ENCODE measurements around the gene ARSJ. TPM values are rescaled to one million over a fixed set of nuclear protein-coding genes. Genes with fewer than 3 reads are reported as not detected.

The ARSJ gene
- total and polyA plus RNA-seq, 3 experiments from 2014 or later: 0.37 TPM; not detected in 2

DNA sequence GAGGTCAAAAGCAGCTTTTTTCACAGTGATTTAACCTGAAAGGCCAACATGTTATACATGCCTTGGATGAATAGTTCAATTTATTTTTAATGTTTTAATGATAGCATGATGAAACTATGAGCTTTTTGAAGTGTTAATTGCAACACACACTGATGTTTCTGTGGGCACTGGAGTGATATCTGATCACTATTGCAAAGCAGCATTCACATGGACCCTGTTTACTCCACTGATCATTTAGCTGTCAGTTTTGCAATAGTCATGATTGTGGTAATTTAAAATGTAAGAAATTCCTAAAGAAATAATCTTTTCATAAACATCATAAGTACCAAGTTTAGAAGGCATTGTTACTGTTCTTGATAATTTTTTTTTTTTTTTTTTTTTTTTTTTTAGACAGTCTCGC lies 74.1 kb downstream of the ARSJ start:
- H3K27ac Mint-ChIP-seq: no peak overlapping the region

DNA sequence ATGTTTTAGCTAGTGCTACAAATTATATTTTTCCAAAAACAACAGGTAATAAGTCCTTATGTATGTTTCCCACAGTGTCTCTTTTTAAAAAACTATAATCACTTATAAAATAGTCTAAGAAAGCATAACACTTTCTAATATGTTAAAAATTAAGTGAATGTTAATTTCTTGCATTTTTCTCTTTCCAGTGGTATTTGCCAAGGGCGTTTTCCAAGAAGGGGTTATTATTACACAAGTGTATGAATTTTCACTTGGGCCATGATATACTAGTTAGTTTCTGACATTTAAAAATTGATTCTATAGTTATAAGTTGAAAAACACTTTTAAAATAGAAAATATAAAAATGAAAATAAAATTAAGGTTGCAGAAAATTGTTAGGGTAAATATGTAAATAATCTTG lies 74.6 kb downstream of the ARSJ start:
- no peaks in the 10 kb centered on the region for H3K27me3 ChIP-seq (ENCODE audit: insufficient read depth, low read length, poor library complexity, severe bottlenecking)
- no peaks in the 10 kb centered on the region for H3K9me3 Mint-ChIP-seq
- H3K4me1 ChIP-seq (ENCODE audit: insufficient read depth, low read length): peaks cover 55% of the 10 kb centered on the region
- H3K4me1 Mint-ChIP-seq: peaks cover 44 to 63% (median 55%) of the 10 kb centered on the region in 3 donors
- DNase-seq: no peak
- CTCF ChIA-PET: interaction anchor here (1.7 kb wide), 1 partner anchor 357 kb away, joined by 3 read pairs; no protein-coding TSS in a partner anchor
- no peak overlapping the region for H3K4me3 ChIP-seq (ENCODE audit: low read length)
- POLR2A ChIA-PET: no interaction called here
- no peaks in the 10 kb centered on the region for H3K27me3 Mint-ChIP-seq
- H3K36me3 Mint-ChIP-seq: no peaks in the 10 kb centered on the region
- no peak overlapping the region for H3K27ac ChIP-seq (ENCODE audit: low read depth, low read length)
- H3K4me3 Mint-ChIP-seq: no peak overlapping the region
- H3K9me3 ChIP-seq (ENCODE audit: low read length): no peaks in the 10 kb centered on the region
- no peaks in the 10 kb centered on the region for H3K36me3 ChIP-seq (ENCODE audit: insufficient read depth, low read length)
- no peak overlapping the region for H3K27ac Mint-ChIP-seq

More for the DNA sequence above, 74.1 kb downstream of the ARSJ start:
- Mint-ChIP-seq H3K27me3 (no peaks in the 10 kb centered on the region), H3K36me3 (no peaks in the 10 kb centered on the region), H3K4me1 (peaks cover 39 to 59% (median 51%) of the 10 kb centered on the region in 3 donors), H3K9me3 (no peaks in the 10 kb centered on the region), H3K4me3 (no peak overlapping the region)
- H3K9me3 ChIP-seq (ENCODE audit: low read length): no peaks in the 10 kb centered on the region
- no peak overlapping the region for H3K4me3 ChIP-seq (ENCODE audit: low read length)
- H3K27me3 ChIP-seq (ENCODE audit: insufficient read depth, low read length, poor library complexity, severe bottlenecking): no peaks in the 10 kb centered on the region
- peaks cover 51% of the 10 kb centered on the region for H3K4me1 ChIP-seq (ENCODE audit: insufficient read depth, low read length)
- H3K27ac ChIP-seq (ENCODE audit: low read depth, low read length): no peak overlapping the region
- CTCF ChIA-PET: interaction anchor here (1.7 kb wide), 1 partner anchor 358 kb away, joined by 3 read pairs; no protein-coding TSS in a partner anchor
- no peak for DNase-seq
- H3K36me3 ChIP-seq (ENCODE audit: insufficient read depth, low read length): no peaks in the 10 kb centered on the region
- POLR2A ChIA-PET: no interaction called here

GRCh38 chr4:113901994-113902787 lies 77.3 kb downstream of the ARSJ start:
- H3K9me3 ChIP-seq (ENCODE audit: low read length): no peaks in the 10 kb centered on the region
- H3K27me3 ChIP-seq (ENCODE audit: insufficient read depth, low read length, poor library complexity, severe bottlenecking): no peaks in the 10 kb centered on the region
- H3K27ac ChIP-seq (ENCODE audit: low read depth, low read length): no peak overlapping the region
- CTCF ChIA-PET: interaction anchor here (0.8 kb wide), 1 partner anchor 168 kb away, joined by 3 read pairs; no protein-coding TSS in a partner anchor
- peaks cover 72% of the 10 kb centered on the region for H3K4me1 ChIP-seq (ENCODE audit: insufficient read depth, low read length)
- POLR2A ChIA-PET: no interaction called here
- Mint-ChIP-seq H3K4me1 (peaks cover 62 to 82% (median 71%) of the 10 kb centered on the region in 3 donors), H3K27me3 (no peaks in the 10 kb centered on the region), H3K36me3 (no peaks in the 10 kb centered on the region), H3K9me3 (no peaks in the 10 kb centered on the region), H3K4me3 (peak overlapping the region; percentile 38 to 87 (median 66)), H3K27ac (peak overlapping the region; percentile 58 to 90 (median 79))
- no peaks in the 10 kb centered on the region for H3K36me3 ChIP-seq (ENCODE audit: insufficient read depth, low read length)
- DNase-seq: peak; percentile 34 to 77 (median 77)
- peak overlapping the region; percentile 11 for H3K4me3 ChIP-seq (ENCODE audit: low read length)

DNA sequence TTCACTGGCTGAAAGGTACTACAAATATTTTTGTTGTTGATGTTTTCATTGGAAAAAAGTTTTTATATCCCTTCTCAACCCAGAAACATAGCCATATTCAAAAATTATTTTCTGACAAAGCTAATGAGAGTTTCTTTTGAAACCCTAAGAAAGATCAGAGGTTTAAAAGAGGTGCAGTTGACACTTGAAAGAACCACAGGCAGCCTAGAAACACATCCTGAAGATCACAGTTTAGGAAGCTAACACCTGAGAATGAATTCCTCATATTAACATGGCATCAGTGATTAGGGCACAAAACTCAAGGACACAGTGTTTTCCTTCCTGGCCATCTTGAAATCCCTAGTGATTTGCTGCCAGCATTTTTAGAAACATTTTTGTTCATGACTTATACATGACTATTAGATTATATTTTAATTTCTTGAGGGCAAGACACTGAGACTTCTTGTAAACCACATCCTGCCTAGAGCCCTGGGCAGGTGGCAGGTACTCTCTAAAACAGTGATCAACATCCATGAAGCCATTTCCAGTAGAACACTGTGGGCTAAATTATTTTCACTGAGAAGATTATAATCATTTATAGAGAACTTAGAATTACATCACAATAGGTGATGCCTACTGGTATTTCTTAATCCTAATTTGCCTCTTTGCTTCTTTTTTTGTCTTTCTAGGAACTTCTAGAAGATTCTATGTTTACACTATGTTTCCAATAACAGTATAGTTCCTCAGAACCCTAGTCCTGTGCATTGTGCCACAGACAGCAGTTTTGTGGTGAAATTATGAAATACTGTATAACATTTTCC lies 80.0 kb downstream of the ARSJ start:
- peak in 3 of 5 donors; percentile 47 to 72 (median 58) for DNase-seq
- peaks cover 51 to 63% (median 53%) of the 10 kb centered on the region in 3 donors for H3K4me1 Mint-ChIP-seq
- H3K27ac Mint-ChIP-seq: peak overlapping the region; percentile 1 to 86 (median 79)
- H3K9me3 Mint-ChIP-seq: no peaks in the 10 kb centered on the region
- Histone ChIP-seq H3K4me1 (ENCODE audit: insufficient read depth, low read length) (peaks cover 57% of the 10 kb centered on the region), H3K27ac (ENCODE audit: low read depth, low read length) (no peak overlapping the region), H3K36me3 (ENCODE audit: insufficient read depth, low read length) (no peaks in the 10 kb centered on the region), H3K27me3 (ENCODE audit: insufficient read depth, low read length, poor library complexity, severe bottlenecking) (no peaks in the 10 kb centered on the region), H3K9me3 (ENCODE audit: low read length) (no peaks in the 10 kb centered on the region), H3K4me3 (ENCODE audit: low read length) (no peak overlapping the region)
- no peaks in the 10 kb centered on the region for H3K27me3 Mint-ChIP-seq
- POLR2A ChIA-PET: interaction anchor here (1.1 kb wide), 1 partner anchor 137 kb away, joined by 4 read pairs; no protein-coding TSS in a partner anchor
- peak overlapping the region; percentile 22 to 69 (median 57) for H3K4me3 Mint-ChIP-seq
- no peaks in the 10 kb centered on the region for H3K36me3 Mint-ChIP-seq
- CTCF ChIA-PET: interaction anchor here (0.7 kb wide), 1 partner anchor 217 kb away, joined by 3 read pairs; no protein-coding TSS in a partner anchor

- CTCF ChIA-PET: interaction anchor here (1.4 kb wide), 1 partner anchor 106 kb away, joined by 3 read pairs; no protein-coding TSS in a partner anchor
- Mint-ChIP-seq H3K4me1 (peaks cover 13 to 16% (median 16%) of the 10 kb centered on the region in 3 donors), H3K27ac (no peak overlapping the region), H3K9me3 (no peaks in the 10 kb centered on the region), H3K36me3 (peaks cover 0 to 5% (median 0%) of the 10 kb centered on the region in 3 donors), H3K27me3 (peaks cover 0 to 8% of the 10 kb centered on the region in 2 donors), H3K4me3 (no peak overlapping the region)
- Histone ChIP-seq H3K27ac (ENCODE audit: low read depth, low read length) (no peak overlapping the region), H3K4me1 (ENCODE audit: insufficient read depth, low read length) (peaks cover 10% of the 10 kb centered on the region), H3K4me3 (ENCODE audit: low read length) (no peak overlapping the region), H3K36me3 (ENCODE audit: insufficient read depth, low read length) (no peaks in the 10 kb centered on the region), H3K27me3 (ENCODE audit: insufficient read depth, low read length, poor library complexity, severe bottlenecking) (no peaks in the 10 kb centered on the region), H3K9me3 (ENCODE audit: low read length) (no peaks in the 10 kb centered on the region)
- no peak for DNase-seq
- POLR2A ChIA-PET: no interaction called here
Measured at GRCh38 chr4:113893546-113893945, 85.9 kb downstream of the ARSJ start.

DNA sequence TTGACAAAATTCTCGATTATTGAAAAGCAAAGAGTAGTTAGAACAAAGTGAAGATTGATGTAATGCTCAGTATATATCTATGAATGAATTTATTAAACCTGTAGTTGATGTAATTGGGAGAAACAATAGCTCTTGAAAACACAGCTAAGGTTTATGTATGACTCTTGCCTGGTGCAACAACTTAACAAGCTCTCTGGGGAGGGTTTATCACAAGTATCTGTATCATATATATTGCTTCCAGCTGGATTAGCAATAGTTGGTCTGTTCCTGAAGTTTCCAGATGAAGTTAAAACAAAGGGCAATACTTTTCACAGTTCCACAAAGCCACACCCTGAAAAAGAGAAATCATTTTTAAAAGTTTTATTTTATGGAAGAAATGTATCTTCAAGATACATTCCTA lies 91.4 kb downstream of the ARSJ start:
- H3K4me1 Mint-ChIP-seq: peaks cover 6 to 8% (median 6%) of the 10 kb centered on the region in 3 donors
- Histone ChIP-seq H3K4me3 (ENCODE audit: low read length) (no peak overlapping the region), H3K9me3 (ENCODE audit: low read length) (no peaks in the 10 kb centered on the region), H3K27me3 (ENCODE audit: insufficient read depth, low read length, poor library complexity, severe bottlenecking) (no peaks in the 10 kb centered on the region), H3K27ac (ENCODE audit: low read depth, low read length) (no peak overlapping the region), H3K4me1 (ENCODE audit: insufficient read depth, low read length) (no peaks in the 10 kb centered on the region), H3K36me3 (ENCODE audit: insufficient read depth, low read length) (no peaks in the 10 kb centered on the region)
- peaks cover 1 to 8% of the 10 kb centered on the region in 2 donors for H3K27me3 Mint-ChIP-seq
- no peak overlapping the region for H3K4me3 Mint-ChIP-seq
- no peak for DNase-seq
- no peaks in the 10 kb centered on the region for H3K9me3 Mint-ChIP-seq
- no peak overlapping the region for H3K27ac Mint-ChIP-seq
- CTCF ChIA-PET: interaction anchor here (0.7 kb wide), 1 partner anchor 10 kb away, joined by 3 read pairs; no protein-coding TSS in a partner anchor
- POLR2A ChIA-PET: no interaction called here
- peaks cover 0 to 13% (median 0%) of the 10 kb centered on the region in 3 donors for H3K36me3 Mint-ChIP-seq

DNA sequence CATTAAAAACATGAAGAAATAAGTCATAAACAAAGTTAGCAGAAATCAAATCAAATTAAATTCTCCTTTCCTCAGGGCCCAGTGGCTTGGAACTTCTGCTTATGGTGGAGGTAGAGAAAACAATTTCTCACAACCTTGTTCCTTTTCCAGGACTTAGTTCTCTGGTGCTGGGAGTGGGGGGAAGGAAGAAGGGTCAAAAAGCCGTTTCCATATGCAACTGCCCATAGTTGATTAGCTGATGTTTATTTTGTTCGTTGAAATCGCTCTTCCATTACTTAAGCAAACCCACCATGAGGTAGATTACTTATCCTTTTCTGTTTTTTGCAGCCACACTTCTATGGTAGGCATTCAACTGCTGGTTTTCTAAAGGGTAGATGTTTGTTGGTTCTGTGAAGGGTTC lies 94.2 kb downstream of the ARSJ start:
- CTCF ChIA-PET: interaction anchor here (1.0 kb wide), 1 partner anchor 96 kb away, joined by 3 read pairs; no protein-coding TSS in a partner anchor
- POLR2A ChIA-PET: no interaction called here
- H3K4me1 Mint-ChIP-seq: no peaks in the 10 kb centered on the region
- Histone ChIP-seq H3K9me3 (ENCODE audit: low read length) (no peaks in the 10 kb centered on the region), H3K36me3 (ENCODE audit: insufficient read depth, low read length) (no peaks in the 10 kb centered on the region), H3K27ac (ENCODE audit: low read depth, low read length) (no peak overlapping the region), H3K4me1 (ENCODE audit: insufficient read depth, low read length) (no peaks in the 10 kb centered on the region), H3K4me3 (ENCODE audit: low read length) (no peak overlapping the region), H3K27me3 (ENCODE audit: insufficient read depth, low read length, poor library complexity, severe bottlenecking) (no peaks in the 10 kb centered on the region)
- H3K27me3 Mint-ChIP-seq: peaks cover 1 to 8% of the 10 kb centered on the region in 2 donors
- no peaks in the 10 kb centered on the region for H3K9me3 Mint-ChIP-seq
- no peak overlapping the region for H3K4me3 Mint-ChIP-seq
- no peak for DNase-seq
- H3K36me3 Mint-ChIP-seq: peaks cover 0 to 13% (median 0%) of the 10 kb centered on the region in 3 donors
- no peak overlapping the region for H3K27ac Mint-ChIP-seq

Measured in CD8-positive, alpha-beta memory T cell (primary cell).